IPS-15b (cell line): ENCODE results near the gene AHRR.
"Not testable (repeated sequence)": the region's sequence is repeated elsewhere in the genome, so short reads cannot be mapped to it uniquely, and the experiment has no call there.

Experiments
- H3K27me3 ChIP-seq: one replicate; pipeline ENCODE4 v1.6.1; 2013; ENCODE audit warnings: low read length; ENCODE audit not compliant: control insufficient read depth, insufficient read depth
- H3K36me3 ChIP-seq: one replicate; pipeline ENCODE4 v1.6.1; 2013; ENCODE audit warnings: low read length; ENCODE audit not compliant: control insufficient read depth, insufficient read depth
- H3K4me1 ChIP-seq: one replicate; pipeline ENCODE4 v1.6.1; 2013; ENCODE audit warnings: mild to moderate bottlenecking, low read length; ENCODE audit not compliant: control insufficient read depth, insufficient read depth
- H3K4me3 ChIP-seq: one replicate; pipeline ENCODE4 v1.5.1; 2013; ENCODE audit warnings: low read depth, low read length
- H3K9ac ChIP-seq: one replicate; pipeline ENCODE4 v1.6.1; 2013; ENCODE audit warnings: low read depth, mild to moderate bottlenecking, low read length
- H3K9me3 ChIP-seq: one replicate; pipeline ENCODE4 v1.6.1; 2013; ENCODE audit warnings: mild to moderate bottlenecking, low read length; ENCODE audit not compliant: control insufficient read depth, insufficient read depth

Gene AHRR

GRCh38 chr5:307306-307705 is 14.2 kb upstream of the AHRR start:
- Histone ChIP-seq H3K27me3 (no peaks in the 10 kb centered on the region), H3K36me3 (peaks cover 13% of the 10 kb centered on the region), H3K9ac (no peak overlapping the region), H3K9me3 (no peaks in the 10 kb centered on the region), H3K4me3 (no peak overlapping the region), H3K4me1 (no peaks in the 10 kb centered on the region)

- no peak overlapping the region for H3K9ac ChIP-seq
Measured at GRCh38 chr5:307794-308579, 13.5 kb upstream of the AHRR start.

GRCh38 chr5:308672-309271 is 12.7 kb upstream of the AHRR start:
- Histone ChIP-seq H3K9ac (no peak overlapping the region), H3K9me3 (no peaks in the 10 kb centered on the region), H3K36me3 (peaks cover 17% of the 10 kb centered on the region), H3K4me3 (no peak overlapping the region), H3K4me1 (no peaks in the 10 kb centered on the region), H3K27me3 (no peaks in the 10 kb centered on the region)

More at GRCh38 chr5:307794-308579, 13.5 kb upstream of the AHRR start:
- no peak overlapping the region for H3K4me3 ChIP-seq
- peaks cover 13% of the 10 kb centered on the region for H3K36me3 ChIP-seq
- H3K9me3 ChIP-seq = no peaks in the 10 kb centered on the region
- H3K27me3 ChIP-seq = no peaks in the 10 kb centered on the region
- H3K4me1 ChIP-seq = no peaks in the 10 kb centered on the region

GRCh38 chr5:309831-310230 is 11.7 kb upstream of the AHRR start:
- not testable (repeated sequence) for H3K27me3 ChIP-seq
- peaks cover 17% of the 10 kb centered on the region for H3K36me3 ChIP-seq

GRCh38 chr5:310516-310915 is 11.0 kb upstream of the AHRR start:
- no peak overlapping the region for H3K9ac ChIP-seq
- H3K27me3 ChIP-seq = no peaks in the 10 kb centered on the region
- H3K4me1 ChIP-seq = no peaks in the 10 kb centered on the region
- peaks cover 15% of the 10 kb centered on the region for H3K36me3 ChIP-seq
- H3K4me3 ChIP-seq = no peak overlapping the region
- no peaks in the 10 kb centered on the region for H3K9me3 ChIP-seq

More at GRCh38 chr5:309831-310230, 11.7 kb upstream of the AHRR start:
- H3K4me1 ChIP-seq, H3K9me3 ChIP-seq, H3K9ac ChIP-seq, H3K4me3 ChIP-seq: not testable (repeated sequence)

GRCh38 chr5:310941-311434 is 10.5 kb upstream of the AHRR start:
- Histone ChIP-seq H3K4me3 (no peak overlapping the region), H3K4me1 (no peaks in the 10 kb centered on the region), H3K36me3 (peaks cover 16% of the 10 kb centered on the region), H3K27me3 (no peaks in the 10 kb centered on the region), H3K9me3 (no peaks in the 10 kb centered on the region), H3K9ac (no peak overlapping the region)

GRCh38 chr5:311963-312362 is 9.6 kb upstream of the AHRR start:
- Histone ChIP-seq H3K4me3 (no peak overlapping the region), H3K27me3 (no peaks in the 10 kb centered on the region), H3K9ac (no peak overlapping the region), H3K4me1 (no peaks in the 10 kb centered on the region), H3K9me3 (no peaks in the 10 kb centered on the region), H3K36me3 (peaks cover 16% of the 10 kb centered on the region)

- H3K9me3 ChIP-seq = no peaks in the 10 kb centered on the region
- H3K4me1 ChIP-seq = no peaks in the 10 kb centered on the region
- H3K4me3 ChIP-seq = no peak overlapping the region
- H3K9ac ChIP-seq = no peak overlapping the region
- H3K36me3 ChIP-seq = peaks cover 18% of the 10 kb centered on the region
- H3K27me3 ChIP-seq = no peaks in the 10 kb centered on the region
Measured at GRCh38 chr5:312845-313244, 8.7 kb upstream of the AHRR start.

GRCh38 chr5:313265-313664 is 8.2 kb upstream of the AHRR start:
- no peaks in the 10 kb centered on the region for H3K27me3 ChIP-seq
- H3K4me1 ChIP-seq = no peaks in the 10 kb centered on the region
- H3K9ac ChIP-seq = no peak overlapping the region
- peaks cover 13% of the 10 kb centered on the region for H3K36me3 ChIP-seq
- no peak overlapping the region for H3K4me3 ChIP-seq
- H3K9me3 ChIP-seq = no peaks in the 10 kb centered on the region

GRCh38 chr5:313806-314376 is 7.6 kb upstream of the AHRR start:
- Histone ChIP-seq H3K36me3 (peaks cover 13% of the 10 kb centered on the region), H3K4me3 (no peak overlapping the region), H3K4me1 (no peaks in the 10 kb centered on the region), H3K9ac (no peak overlapping the region), H3K27me3 (no peaks in the 10 kb centered on the region), H3K9me3 (no peaks in the 10 kb centered on the region)

- H3K36me3 ChIP-seq = peaks cover 13% of the 10 kb centered on the region
- peaks cover 9% of the 10 kb centered on the region for H3K27me3 ChIP-seq
- H3K9ac ChIP-seq = no peak overlapping the region
- H3K4me3 ChIP-seq = no peak overlapping the region
- no peaks in the 10 kb centered on the region for H3K9me3 ChIP-seq
- no peaks in the 10 kb centered on the region for H3K4me1 ChIP-seq
Measured at GRCh38 chr5:314676-315487, 6.6 kb upstream of the AHRR start.
